OCI-LY3 (cell line): ENCODE measurements around the gene ARHGAP25.

Experiments used
- H2AFZ ChIP-seq: fragments of 200-600, 300-600 bp; shearing (Covaris generic); 2 replicates; pipeline ENCODE4 v1.6.0; 2014; ENCODE audit warnings: antibody characterized with exemption, low read depth, low read length
- H3K27ac ChIP-seq: fragments of 200-600, 300-600 bp; sonication (generic); 2 replicates; pipeline ENCODE4 v1.5.1; 2014; ENCODE audit warnings: mild to moderate bottlenecking, low read length, moderate library complexity, mixed read lengths
- H3K27me3 ChIP-seq: fragments of 200-600, 300-600 bp; sonication (generic); 2 replicates; pipeline ENCODE4 v1.6.1; 2014; ENCODE audit warnings: low read depth, low read length, mixed read lengths
- H3K36me3 ChIP-seq: fragments of 200-600, 300-600 bp; sonication (generic); replicated peaks from 2 replicates; pipeline ENCODE3; 2014; ENCODE audit warnings: low read depth, low read length, mixed read lengths
- H3K4me1 ChIP-seq: fragments of 300-600, 200-600 bp; sonication (generic); 2 replicates; pipeline ENCODE4 v1.6.1; 2014; ENCODE audit warnings: low read length, mixed read lengths
- H3K4me2 ChIP-seq: fragments of 200-600, 300-600 bp; sonication (generic); 2 replicates; pipeline ENCODE4 v1.6.1; 2014; ENCODE audit warnings: low read length, mixed read lengths
- H3K4me3 ChIP-seq: fragments of 300-600, 200-600 bp; sonication (generic); 2 replicates; pipeline ENCODE4 v1.5.1; 2014; ENCODE audit warnings: antibody characterized with exemption, mild to moderate bottlenecking, low read length, moderate library complexity
- H3K79me2 ChIP-seq: fragments of 300-600, 200-600 bp; shearing (Covaris generic); 2 replicates; pipeline ENCODE4 v1.6.1; 2014; ENCODE audit warnings: mild to moderate bottlenecking, low read length, mixed read lengths
- H3K9ac ChIP-seq: fragments of 300-600, 200-600 bp; shearing (Covaris generic); 2 replicates; pipeline ENCODE4 v1.6.0; 2014; ENCODE audit warnings: mild to moderate bottlenecking, low read length, moderate library complexity
- H3K9me3 ChIP-seq: fragments of 200-600, 300-600 bp; shearing (Covaris generic); 2 replicates; pipeline ENCODE4 v1.6.1; 2014; ENCODE audit warnings: low read length, mixed read lengths; ENCODE audit not compliant: insufficient read depth
- H4K20me1 ChIP-seq: fragments of 200-600, 300-600 bp; sonication (generic); 2 replicates; pipeline ENCODE4 v1.6.1; 2016; ENCODE audit warnings: low read length, mixed read lengths; ENCODE audit not compliant: insufficient read depth
- EZH2phosphoT487 ChIP-seq: fragments of 200-600 bp; shearing (Covaris generic); IDR thresholded peaks from 2 replicates; pipeline ENCODE4 v1.6.1; 2018; ENCODE audit warnings: antibody characterized with exemption, mixed run types, low read depth
- TF ChIP-seq, protein P1 (sequence below): fragments of 200-600, 300-600 bp; sonication (generic); IDR thresholded peaks from 2 replicates; pipeline ENCODE4 v1.5.1; 2014; ENCODE audit warnings: antibody characterized with exemption, low read length, low read depth

Gene ARHGAP25

GRCh38 chr2:68870215-68870614, 135.6 kb downstream of the ARHGAP25 start:
- H3K79me2 ChIP-seq: no peaks in the 10 kb centered on the region
- no peak overlapping the region for H2AFZ ChIP-seq
- no peak overlapping the region for H3K27ac ChIP-seq
- TF ChIP-seq, protein P1, sequence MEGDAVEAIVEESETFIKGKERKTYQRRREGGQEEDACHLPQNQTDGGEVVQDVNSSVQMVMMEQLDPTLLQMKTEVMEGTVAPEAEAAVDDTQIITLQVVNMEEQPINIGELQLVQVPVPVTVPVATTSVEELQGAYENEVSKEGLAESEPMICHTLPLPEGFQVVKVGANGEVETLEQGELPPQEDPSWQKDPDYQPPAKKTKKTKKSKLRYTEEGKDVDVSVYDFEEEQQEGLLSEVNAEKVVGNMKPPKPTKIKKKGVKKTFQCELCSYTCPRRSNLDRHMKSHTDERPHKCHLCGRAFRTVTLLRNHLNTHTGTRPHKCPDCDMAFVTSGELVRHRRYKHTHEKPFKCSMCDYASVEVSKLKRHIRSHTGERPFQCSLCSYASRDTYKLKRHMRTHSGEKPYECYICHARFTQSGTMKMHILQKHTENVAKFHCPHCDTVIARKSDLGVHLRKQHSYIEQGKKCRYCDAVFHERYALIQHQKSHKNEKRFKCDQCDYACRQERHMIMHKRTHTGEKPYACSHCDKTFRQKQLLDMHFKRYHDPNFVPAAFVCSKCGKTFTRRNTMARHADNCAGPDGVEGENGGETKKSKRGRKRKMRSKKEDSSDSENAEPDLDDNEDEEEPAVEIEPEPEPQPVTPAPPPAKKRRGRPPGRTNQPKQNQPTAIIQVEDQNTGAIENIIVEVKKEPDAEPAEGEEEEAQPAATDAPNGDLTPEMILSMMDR: no peak
- no peak for TF ChIP-seq EZH2phosphoT487
- H3K9ac ChIP-seq: no peak overlapping the region
- H3K4me1 ChIP-seq: peaks cover 7% of the 10 kb centered on the region
- no peaks in the 10 kb centered on the region for H3K9me3 ChIP-seq
- H3K27me3 ChIP-seq: no peaks in the 10 kb centered on the region
- H3K36me3 ChIP-seq: no peaks in the 10 kb centered on the region
- no peak overlapping the region for H3K4me3 ChIP-seq
- no peak overlapping the region for H3K4me2 ChIP-seq
- H4K20me1 ChIP-seq: no peaks in the 10 kb centered on the region

DNA sequence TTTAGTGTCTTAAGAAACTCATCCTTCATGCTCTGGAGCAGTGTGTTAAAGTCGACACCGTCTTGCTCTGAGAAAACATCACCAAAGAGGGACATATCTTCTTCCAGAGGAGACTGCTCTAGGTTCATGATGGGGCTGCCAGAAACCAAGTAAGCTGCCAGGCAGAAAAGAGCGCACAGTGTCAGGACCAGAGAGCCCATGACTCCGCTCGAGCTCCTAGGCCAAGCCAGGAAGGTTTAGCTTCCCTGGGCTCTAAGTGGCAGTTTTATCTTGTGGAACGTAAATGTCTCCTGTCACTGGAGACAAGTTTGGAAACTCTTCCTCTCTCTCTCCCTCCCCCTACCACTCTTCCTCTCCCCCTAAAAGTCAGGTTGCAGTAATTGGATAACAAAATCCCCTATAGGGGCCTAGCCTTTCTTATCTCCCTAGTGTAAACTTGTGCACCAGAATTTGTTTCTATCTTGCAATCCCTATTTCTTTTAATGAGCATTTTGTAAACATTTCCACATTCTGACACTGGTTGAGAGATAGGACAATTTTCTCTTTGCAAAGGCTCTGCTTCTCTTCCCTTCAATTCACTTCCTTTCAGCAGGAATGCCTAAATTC, 136.7 kb downstream of the ARHGAP25 start, which contains the start of gene BMP10:
BMP10 (minus strand) TSS at position 239 of the 606 bp plus-strand sequence; CDS start at position 200, 39 bp downstream.
- no peak within 1 kb of the TSS for H3K9ac ChIP-seq
- H4K20me1 ChIP-seq: no peaks in the 10 kb centered on the region
- TF ChIP-seq, protein P1: no peak
- no peak for TF ChIP-seq EZH2phosphoT487
- H3K4me2 ChIP-seq: no peak within 1 kb of the TSS
- H3K27me3 ChIP-seq: no peaks in the 10 kb centered on the region
- H3K27ac ChIP-seq: no peak within 1 kb of the TSS
- no peaks in the 10 kb centered on the region for H3K36me3 ChIP-seq
- H3K79me2 ChIP-seq: no peaks in the 10 kb centered on the region
- H3K9me3 ChIP-seq: no peaks in the 10 kb centered on the region
- H3K4me3 ChIP-seq: no peak within 1 kb of the TSS
- H3K4me1 ChIP-seq: peaks cover 7% of the 10 kb centered on the region
- H2AFZ ChIP-seq: no peak within 1 kb of the TSS
